HG03432 (cell line): ENCODE data around the gene EGLN2.
A peak's percentile ranks its signal among the peaks of the same experiment; 100 is the strongest.
"Not testable (repeated sequence)": the region's sequence is repeated elsewhere in the genome, so short reads cannot be mapped to it uniquely, and the experiment has no call there.

Experiments
- ATAC-seq: cut with Tn5 transposase; IDR thresholded peaks from one replicate; pipeline ENCODE4 v1.9.1; 2021; ENCODE audit warnings: mild to moderate bottlenecking, moderate library complexity; ENCODE audit not compliant: unreplicated experiment

The EGLN2 gene

GRCh38 chr19:40801426-40802299 lies 2.7 kb downstream of the EGLN2 start:
- no peak for ATAC-seq

GRCh38 chr19:40802300-40803169 lies 3.5 kb downstream of the EGLN2 start:
- ATAC-seq, result no peak

- no peak for ATAC-seq
Observed at GRCh38 chr19:40803170-40803856, 4.3 kb downstream of the EGLN2 start.

GRCh38 chr19:40803857-40804782 lies 5.1 kb downstream of the EGLN2 start:
- no peak for ATAC-seq

GRCh38 chr19:40804783-40805242 lies 5.8 kb downstream of the EGLN2 start:
- no peak for ATAC-seq

GRCh38 chr19:40805258-40805868 lies 6.4 kb downstream of the EGLN2 start:
- no peak for ATAC-seq

GRCh38 chr19:40806423-40807146 lies 7.6 kb downstream of the EGLN2 start:
- no peak for ATAC-seq

GRCh38 chr19:40807147-40808020 lies 8.4 kb downstream of the EGLN2 start:
- ATAC-seq, result no peak

GRCh38 chr19:40808021-40808325 lies 9.0 kb downstream of the EGLN2 start:
- no peak for ATAC-seq

- ATAC-seq, result no peak
Observed at GRCh38 chr19:40808497-40808896, 9.5 kb downstream of the EGLN2 start.

- ATAC-seq, result no peak
Observed at GRCh38 chr19:40809358-40810086, 10.5 kb downstream of the EGLN2 start.

- no peak for ATAC-seq
Observed at GRCh38 chr19:40810160-40810559, 11.2 kb downstream of the EGLN2 start.

GRCh38 chr19:40810649-40811408 lies 11.8 kb downstream of the EGLN2 start:
- peak; percentile 73 for ATAC-seq

- no peak for ATAC-seq
Observed at GRCh38 chr19:40811478-40812341, 12.7 kb downstream of the EGLN2 start.

GRCh38 chr19:40812571-40812970 lies 13.6 kb downstream of the EGLN2 start:
- ATAC-seq, result not testable (repeated sequence)

GRCh38 chr19:40813182-40813581 lies 14.2 kb downstream of the EGLN2 start:
- ATAC-seq, result no peak
